Colon (tissue), 2 donors: Measurements from ENCODE around the gene SCAF8.
"Not testable (repeated sequence)": the region's sequence is repeated elsewhere in the genome, so short reads cannot be mapped to it uniquely, and the experiment has no call there.

ENCODE experiments used
- FAIRE-seq: peaks from 2 replicates; lab custom pipeline; 2012; peaks lifted over from hg19 to GRCh38; lab: Jason Lieb, UNC
- donor health status: control.
- donor health status: control.

SCAF8 gene, protein sequence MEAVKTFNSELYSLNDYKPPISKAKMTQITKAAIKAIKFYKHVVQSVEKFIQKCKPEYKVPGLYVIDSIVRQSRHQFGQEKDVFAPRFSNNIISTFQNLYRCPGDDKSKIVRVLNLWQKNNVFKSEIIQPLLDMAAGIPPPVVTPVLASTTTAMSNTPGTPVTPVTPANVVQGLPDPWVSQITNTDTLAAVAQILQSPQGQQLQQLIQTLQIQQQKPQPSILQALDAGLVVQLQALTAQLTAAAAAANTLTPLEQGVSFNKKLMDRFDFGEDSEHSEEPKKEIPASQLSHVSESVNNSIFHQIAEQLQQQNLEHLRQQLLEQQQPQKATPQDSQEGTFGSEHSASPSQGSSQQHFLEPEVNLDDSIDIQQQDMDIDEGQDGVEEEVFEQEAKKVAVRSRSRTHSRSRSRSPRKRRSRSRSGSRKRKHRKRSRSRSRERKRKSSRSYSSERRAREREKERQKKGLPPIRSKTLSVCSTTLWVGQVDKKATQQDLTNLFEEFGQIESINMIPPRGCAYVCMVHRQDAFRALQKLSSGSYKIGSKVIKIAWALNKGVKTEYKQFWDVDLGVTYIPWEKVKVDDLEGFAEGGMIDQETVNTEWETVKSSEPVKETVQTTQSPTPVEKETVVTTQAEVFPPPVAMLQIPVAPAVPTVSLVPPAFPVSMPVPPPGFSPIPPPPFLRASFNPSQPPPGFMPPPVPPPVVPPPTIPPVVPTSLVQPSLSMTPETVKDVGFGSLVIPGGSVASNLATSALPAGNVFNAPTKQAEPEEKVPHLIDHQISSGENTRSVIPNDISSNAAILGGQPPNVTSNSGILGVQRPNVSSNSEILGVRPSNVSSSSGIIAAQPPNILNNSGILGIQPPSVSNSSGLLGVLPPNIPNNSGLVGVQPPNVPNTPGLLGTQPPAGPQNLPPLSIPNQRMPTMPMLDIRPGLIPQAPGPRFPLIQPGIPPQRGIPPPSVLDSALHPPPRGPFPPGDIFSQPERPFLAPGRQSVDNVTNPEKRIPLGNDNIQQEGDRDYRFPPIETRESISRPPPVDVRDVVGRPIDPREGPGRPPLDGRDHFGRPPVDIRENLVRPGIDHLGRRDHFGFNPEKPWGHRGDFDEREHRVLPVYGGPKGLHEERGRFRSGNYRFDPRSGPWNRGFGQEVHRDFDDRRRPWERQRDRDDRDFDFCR (N-terminal part only)

DNA sequence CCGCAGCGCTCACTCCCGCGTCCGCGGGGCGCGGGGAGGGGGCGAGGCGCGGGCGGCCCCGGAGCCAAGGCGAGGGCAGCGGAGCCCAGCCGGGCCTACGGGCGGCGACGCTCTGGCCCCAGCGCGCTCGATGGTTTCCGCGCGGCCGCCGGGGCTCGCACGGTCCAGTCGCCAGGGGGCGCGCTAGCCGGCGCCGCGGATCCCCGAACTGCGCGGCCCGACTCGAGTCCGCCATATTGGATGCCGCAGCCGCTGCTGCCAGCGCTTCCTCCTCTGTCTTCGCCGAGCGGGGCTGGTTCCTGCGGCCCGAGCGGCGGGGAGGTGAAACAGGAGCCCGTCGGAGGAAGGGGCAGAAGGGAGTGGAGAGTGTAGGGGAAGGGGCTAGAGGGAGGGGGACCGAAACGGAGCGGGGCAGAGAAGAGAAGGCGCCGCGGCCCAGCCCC is at the start of gene SCAF8:
Gene SCAF8, plus strand, starts transcription at position 234 of the 443 bp plus-strand sequence. CDS start 485 bp downstream, outside the sequence.
- no peak for FAIRE-seq

DNA sequence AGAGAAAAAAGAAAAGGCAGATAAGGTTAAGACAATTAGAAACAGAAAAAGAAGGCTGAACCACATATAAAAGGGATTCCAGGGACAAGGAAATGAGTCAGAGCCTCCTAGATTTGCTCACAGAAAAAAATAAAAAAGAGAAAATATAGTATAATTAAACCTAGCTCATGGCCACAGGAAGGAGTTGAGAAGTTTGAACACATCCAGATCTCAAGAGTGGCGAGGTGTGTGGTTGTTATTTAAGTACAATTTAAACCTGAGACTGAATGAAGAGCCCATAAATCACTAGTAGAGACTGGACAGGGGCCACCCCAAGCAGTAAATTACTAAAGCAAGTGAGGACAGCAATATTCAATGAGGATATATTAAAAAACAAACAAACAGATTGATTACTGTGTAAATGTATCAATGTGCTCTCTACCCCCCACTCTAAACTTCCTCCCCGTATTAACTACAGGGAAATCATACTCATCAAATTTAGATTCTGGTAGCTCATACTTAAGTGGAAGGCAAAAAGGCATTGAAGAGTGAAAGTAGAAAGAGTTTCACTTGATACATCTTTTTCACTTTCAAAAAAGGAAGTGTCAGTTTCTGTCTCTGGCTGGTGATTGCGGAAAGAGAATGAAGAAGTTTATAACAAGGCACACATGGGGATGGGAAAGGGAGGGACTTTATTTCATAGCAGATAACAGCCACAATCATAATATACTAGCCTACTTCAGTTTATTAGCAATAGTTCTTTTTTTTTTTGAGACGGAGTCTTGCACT is 49.3 kb upstream of the SCAF8 start:
- FAIRE-seq, result no peak

DNA sequence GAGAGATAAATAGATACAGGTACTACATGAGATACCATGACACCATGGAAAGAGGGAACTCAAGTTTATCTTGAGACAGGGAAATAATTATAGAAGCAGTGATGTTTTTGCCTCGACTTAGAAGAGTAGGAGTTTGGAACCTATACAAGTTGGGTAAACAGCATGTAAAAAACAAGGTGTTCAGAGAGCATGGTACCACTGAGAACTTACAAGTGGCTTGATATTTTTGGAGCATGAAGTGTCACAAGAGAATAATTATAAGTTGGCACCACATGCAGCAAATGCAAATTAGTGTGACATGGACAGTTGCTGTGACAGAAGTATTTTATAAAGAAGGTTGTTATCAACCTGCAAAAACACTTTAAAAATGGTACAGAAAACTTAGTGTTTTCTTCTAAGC is 47.1 kb upstream of the SCAF8 start:
- FAIRE-seq, result no peak

DNA sequence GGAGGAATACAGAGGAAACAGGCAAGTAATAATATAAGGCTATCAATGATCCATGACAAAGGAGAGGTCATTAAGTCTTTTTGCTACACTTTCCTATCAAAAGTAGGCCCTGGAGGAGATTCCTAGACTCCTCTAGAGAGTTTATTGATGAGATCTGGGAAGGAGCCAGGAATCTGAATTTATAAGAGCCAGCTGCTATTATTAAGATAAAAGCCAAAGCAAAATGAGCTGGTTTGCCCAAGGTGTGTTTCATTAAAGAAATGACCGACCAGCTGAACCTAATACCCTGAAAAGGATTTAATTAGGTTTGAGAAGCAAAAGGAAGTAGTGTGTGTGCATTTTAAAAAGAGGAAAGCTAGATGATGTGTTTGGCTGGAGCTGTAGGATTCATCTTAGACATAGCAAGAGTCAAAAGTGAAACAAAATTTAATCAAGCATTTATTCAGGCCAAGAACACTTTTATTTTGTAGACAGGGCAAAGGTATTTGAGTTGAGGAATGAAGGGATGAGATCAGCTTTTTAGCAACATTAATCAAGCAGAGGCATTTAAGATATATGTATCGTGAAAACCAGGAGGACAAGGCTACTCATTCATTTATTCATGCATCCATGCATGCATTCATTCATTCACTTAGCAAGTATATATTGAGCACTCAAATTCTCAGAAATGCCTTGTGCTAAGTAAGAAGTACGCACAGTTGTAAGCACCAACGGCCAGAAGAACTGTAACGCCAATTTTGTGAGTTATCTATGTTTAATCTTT is 43.5 kb upstream of the SCAF8 start:
- no peak for FAIRE-seq

DNA sequence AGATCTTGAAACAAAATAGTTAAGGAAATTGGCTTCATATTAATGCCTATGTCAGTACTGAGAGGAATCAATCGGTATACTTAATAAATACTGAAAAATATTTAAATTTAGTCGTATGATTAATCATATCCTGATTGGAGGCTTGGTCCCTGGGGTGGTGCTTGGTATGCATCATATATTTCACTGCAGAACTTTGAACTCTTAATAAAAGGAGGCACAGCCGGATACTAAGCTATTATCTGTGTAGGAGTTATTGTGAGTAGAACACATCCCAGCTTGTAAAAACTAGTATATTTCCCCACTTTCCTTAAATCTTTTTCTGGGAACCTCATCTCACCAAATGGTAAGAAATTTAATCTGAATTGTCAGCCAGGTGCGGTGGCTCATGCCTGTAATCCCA is 42.4 kb upstream of the SCAF8 start:
- no peak for FAIRE-seq

DNA sequence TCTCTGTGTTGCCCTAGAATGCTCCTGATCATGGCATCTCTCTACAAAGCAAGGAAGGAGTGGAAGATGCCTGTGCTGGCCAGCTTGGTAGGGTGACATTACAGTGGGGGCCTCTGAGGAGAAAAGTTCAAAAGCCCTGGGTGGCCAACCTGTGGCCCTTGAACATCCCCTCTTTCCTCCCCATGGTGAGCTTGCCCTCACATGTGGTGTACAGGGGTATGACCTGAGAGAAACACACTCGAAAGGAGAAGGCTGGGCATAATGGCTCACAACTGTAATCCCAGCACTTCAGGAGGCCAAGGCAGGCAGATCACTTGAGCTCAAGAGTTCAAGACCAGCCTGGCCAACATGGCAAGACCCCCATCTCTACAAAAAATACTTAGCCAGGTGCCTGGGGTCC is 36.6 kb upstream of the SCAF8 start:
- FAIRE-seq, result no peak

DNA sequence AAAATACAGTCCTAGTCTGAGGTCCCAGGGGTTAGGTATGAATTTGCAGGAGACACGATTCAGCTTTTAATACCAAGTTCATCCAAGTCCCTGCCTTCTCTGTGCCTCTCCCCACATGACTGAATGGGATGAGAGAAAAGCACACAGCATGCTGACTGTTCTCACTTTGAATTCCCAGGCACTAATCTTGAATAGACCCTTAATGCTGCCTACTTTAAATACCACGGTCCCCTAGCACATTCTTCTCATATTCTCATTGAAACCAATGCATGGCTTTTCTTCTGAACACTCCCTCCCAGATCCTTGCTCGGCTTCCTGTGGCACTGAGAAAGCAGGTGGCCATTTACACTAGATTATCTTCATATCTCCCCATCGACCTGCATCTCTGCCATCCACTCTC is 30.1 kb upstream of the SCAF8 start:
- no peak for FAIRE-seq

DNA sequence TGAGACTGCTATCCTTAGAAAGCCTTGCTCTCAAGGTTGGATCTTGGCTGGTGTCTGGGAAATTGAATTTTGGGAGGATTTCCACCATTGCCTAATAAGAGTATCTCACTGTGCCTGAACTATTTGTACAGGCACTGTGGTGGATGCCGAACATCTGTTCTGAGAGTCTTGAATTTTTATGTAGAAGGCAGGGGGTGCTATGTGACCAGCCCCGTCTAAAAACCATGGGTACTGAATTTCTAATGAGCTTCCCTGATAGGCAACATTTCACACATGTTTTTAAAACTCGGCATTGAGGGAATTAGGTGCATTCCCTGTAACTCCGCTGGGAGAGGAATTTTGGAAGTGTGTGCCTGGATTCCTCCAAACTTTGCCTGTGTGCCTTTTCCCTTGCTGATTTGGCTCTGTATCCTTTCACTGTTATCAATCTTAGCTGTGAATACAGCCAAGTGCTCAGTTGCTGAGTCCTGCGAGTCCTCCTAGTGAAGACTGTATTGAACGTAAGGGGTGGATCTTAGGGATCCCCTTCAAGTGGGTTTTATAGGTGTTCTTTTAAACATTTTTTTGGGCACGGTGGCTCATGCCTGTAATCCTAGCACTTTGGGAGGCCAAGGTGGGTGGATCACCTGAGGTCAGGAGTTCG is 27.6 kb upstream of the SCAF8 start:
- FAIRE-seq, result no peak

DNA sequence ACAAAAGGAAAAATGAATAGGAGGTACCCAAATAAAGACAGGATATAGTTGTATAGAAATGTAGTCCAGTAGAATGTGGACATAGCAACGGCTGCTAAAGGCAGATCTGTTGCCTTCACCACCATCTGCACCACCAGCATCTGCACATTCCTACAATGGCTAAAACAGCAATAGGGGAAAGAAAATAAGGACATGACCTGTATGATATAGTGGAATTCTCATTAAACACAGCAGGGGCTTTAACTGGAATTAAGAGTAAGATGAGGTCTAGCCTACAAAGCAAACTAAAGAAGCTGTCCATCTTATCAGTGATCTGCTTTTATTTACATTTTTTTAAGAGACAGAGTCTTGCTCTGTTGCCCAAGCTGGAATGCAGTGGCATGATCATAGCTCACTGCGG is 26.8 kb upstream of the SCAF8 start:
- no peak for FAIRE-seq

DNA sequence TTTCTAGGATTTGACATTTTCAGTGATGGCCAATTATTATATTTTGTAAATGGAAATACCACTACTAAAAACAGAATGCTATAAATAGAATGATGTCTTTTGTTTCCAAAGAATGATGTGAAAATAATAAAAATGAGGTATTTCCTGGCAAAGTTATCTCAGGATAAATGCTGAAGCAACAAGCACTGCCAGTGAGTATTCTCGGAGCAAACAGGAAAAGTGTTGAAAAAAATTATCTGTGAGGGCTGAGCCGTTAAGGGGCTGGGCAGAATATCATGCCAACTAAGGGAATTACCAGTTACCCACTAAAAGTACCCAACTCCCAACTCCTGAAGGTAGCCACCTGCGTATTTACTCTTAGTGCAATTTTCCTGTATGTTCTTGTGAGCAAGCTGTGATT is 23.6 kb upstream of the SCAF8 start:
- no peak for FAIRE-seq

DNA sequence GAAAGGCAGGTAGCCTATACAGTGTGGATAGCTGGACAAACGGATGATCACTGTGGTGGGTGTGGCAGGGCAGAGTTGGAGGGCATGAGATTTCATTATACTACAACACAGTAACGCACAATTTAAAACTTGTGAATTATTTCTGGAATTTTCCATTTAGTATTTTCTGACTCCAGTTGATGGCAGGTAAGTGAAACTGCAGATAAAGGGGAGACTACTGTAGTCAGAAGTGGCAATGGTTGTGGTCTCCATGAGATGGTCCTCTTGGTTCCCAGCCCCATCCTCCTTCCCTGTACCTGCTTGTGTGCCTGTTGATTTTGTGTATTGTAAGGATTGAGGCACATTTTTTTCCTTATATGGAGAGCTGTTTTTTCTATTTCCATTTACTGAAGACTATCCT is 22.5 kb upstream of the SCAF8 start:
- no peak for FAIRE-seq

DNA sequence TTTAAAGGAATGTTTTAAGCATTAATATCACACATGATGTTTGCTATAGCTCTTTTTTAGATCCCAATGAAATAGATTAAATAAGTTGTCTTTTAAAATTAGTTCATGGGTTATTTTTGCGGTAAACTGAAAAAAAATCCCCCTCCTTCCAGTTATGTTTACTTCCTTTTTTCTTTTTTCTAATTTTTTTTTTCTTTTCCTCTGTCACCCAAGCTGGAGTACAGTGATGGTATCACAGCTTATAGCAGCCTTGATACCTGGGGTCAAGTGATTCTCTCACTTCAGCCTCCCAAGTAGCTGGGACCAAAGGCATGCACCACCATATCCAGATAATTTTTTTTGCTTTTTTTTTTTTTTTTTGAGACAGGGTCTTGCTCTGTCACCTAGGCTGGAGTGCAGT is 17.8 kb upstream of the SCAF8 start:
- no peak for FAIRE-seq

DNA sequence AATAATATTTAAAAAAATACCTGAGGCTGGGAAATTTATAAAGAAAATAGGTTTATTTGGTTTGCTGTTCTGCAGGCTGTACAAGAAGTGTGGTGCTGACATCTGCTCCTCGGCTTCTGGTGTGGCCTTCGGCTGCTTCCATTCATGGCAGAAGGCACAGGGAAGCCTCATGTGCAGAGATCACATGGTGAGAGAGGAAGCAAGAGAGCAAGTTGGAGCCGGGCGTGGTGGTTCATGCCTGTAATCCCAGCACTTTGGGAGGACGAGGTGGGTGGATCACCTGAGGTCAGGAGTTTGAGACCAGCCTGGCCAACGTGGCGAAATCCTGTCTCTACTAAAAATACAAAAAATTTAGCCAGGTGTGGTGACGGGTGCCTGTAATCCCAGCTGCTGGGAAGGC is 16.9 kb upstream of the SCAF8 start:
- FAIRE-seq, result not testable (repeated sequence)

DNA sequence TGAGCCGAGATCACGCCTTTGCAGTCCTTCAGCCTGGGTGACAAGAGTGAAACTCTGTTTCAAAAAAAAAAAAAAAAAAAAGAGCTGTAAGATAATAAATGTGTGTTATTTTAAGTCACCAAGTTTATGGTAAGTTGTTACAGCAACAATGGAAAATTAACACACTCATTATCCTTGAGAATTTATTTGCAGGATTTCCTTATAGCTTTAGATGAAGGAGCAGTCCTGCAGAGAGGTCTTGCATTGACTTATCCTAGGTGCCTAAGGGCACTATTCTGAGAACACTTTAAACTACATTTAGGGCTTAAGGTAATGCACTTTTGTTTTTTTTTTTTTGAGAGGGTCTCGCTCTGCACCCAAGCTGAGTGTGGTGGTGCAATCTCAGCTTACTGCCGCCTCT is 13.8 kb upstream of the SCAF8 start:
- FAIRE-seq, result no peak

DNA sequence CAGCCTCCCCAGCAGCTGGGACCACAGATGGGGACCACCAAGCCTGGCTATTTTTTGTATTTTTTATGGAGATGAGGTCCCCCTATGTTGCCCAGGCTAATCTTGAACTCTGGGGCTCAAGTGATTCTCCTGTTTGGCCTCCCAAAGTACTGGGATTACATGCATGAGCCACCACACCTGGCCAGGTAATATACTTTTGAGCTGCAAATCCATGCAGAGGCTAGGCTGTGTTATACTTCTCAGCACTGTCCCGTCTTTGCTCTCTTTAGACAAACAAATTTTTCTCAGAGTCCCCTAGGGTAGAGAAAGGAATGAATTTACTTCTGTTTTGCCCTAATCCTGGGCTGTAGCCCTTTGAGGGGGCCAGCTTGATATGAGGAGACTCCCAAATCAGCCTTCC is 13.4 kb upstream of the SCAF8 start:
- FAIRE-seq, result no peak

DNA sequence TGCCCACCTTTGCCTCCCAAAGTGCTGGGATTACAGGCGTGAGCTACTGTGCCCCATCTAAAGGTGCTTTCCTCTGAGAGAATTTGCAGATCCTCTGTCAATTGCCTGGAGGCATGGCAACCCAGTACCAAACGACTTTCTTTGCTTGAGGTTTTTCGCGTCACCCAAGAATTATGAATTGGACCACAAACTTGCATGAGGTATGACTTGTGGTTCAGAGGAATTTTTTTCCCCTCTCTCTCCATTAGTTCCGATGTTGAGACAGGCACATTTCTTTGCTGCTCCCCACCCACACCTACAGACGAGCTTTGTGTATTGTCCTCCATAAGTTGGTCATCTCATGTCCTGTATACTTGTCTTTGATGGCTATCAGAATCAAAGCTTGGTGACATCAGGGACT is 11.8 kb upstream of the SCAF8 start:
- no peak for FAIRE-seq

DNA sequence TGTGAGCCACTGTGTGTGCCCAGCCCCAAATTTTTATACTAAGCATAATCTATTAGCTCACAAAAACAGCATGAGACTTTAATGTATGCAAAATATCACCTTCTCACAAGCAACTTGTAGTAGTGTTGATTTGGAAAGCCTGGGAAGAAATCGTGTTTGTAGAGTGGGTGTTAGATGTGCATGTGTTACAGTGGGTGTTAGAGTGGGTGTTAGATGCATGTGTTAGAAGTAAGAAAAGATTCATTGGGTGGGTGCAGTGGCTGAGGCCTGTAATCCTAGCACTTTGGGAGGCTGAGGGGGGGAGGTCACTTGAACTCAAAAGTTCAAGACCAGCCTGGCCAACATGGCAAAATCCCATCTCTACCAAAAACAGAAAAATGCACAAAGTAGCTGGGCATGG is 6.3 kb upstream of the SCAF8 start:
- FAIRE-seq, result no peak

DNA sequence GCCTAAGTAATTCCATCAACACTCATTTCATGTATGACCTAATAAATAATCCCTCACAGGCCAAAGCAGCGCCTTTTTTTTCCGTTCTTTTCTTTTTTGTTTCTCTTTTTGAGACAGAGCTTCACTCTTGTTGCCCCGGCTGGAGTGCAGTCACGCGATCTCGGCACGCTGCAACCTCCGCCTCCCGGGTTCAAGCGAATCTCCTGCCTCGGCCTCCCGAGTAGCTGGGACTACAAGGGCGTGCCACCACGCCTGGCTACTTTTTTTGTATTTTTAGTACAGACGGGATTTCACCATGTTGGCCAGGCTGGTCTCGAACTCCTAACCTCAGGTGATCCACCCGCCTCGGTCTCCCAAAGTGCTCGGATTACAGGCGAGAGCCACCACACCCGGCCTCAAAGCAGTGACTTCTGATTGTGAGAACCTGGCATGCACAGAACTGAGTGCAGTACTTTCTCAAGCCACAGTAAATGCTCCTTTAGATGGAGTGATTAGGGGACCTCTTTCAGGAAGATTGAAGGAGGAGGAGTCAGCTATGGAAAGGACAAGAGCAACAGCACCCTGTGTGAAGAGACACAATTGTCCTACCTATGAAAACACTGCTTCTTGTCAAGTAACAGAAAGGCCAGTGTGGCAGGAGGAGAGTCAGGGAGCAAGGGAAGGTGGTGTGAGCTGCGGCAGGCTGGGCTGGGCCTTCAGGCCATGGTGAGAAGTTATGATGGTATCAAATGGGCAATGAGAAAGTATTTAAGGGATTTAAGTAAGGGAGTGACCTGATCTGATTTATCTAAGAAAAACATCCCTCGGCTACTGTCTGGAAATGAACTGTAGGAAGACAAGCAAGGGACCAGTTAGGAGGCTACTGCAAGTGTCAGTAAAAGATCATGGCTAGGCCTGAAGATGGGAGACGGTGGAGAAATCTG is 1.7 kb upstream of the SCAF8 start:
- FAIRE-seq, result no peak

DNA sequence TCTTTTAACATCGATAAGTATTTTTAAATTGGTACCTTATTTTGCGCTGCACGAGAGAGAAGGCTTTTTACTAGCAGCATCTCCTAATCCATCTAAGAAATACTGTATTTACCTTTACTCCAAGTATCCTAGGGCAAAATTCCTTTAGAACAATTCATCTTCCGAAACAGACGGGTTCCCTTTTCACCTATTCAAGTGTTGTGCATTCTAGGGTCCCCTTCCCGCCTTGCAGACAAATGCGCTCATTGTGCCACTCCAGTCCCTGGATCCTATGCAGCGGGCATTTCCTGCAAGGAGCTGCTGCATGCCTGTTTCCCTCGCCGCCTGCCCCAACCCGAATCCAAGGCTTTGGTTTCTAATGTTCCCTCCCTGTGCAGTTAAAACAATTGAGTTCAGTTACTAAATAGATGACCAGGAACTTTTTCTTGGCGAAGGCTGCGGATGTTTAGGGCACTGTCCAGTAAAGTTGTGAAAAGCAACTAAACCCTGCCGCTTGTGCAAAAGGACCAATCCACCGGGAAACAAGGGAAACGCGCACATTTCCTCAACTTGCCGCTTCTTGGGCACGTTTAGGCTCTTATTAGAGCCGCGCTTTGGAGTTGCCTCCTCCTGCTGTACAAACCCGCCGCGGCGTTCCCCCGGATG is 556 bp upstream of the SCAF8 start:
- no peak for FAIRE-seq
